ENCODE data around the gene C3.

DNA sequence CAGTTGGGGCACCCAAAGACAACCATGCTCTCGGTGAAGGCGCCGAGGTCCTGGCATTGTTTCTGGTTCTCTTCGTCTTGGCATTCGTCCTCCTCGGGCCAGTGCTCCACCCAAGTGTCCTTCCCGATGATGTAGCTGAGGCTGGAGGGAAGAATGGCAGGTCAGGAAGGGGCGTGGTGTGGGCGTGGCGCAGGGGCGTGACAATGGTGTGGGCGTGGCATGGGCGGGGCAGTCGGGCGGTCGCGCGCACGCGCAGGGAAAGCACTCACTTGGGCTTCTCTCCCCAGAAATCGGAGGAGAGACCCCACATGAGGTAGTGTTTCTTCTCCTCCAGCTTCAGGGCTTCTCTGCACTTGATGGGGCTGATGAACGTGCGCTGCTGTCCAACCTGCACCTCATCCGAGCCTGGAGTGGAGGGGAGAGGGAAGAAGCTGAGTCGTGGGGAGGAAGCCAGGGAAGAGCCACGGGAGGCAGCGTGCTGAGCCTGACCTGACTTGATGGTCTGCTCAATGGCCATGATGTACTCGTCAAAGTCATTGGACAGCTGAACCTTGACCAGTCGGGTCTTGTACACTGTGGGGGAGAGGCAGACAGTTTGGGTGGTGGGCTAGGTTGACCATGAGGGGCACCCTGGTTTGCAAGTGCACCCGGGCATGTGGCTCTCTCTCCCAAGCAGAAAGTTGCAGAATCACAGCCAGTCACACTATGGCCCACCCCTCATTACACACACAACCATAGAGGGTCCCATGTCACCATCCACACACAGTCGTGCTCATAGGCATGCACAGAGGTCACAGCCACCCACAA lies 42.4 kb downstream of the C3 start:
- TF ChIP-seq, protein P1, sequence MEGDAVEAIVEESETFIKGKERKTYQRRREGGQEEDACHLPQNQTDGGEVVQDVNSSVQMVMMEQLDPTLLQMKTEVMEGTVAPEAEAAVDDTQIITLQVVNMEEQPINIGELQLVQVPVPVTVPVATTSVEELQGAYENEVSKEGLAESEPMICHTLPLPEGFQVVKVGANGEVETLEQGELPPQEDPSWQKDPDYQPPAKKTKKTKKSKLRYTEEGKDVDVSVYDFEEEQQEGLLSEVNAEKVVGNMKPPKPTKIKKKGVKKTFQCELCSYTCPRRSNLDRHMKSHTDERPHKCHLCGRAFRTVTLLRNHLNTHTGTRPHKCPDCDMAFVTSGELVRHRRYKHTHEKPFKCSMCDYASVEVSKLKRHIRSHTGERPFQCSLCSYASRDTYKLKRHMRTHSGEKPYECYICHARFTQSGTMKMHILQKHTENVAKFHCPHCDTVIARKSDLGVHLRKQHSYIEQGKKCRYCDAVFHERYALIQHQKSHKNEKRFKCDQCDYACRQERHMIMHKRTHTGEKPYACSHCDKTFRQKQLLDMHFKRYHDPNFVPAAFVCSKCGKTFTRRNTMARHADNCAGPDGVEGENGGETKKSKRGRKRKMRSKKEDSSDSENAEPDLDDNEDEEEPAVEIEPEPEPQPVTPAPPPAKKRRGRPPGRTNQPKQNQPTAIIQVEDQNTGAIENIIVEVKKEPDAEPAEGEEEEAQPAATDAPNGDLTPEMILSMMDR (IDR thresholded peaks at IDR 0.05; ENCODE audit: borderline replicate concordance, extremely low read depth, low read length, poor library complexity, severe bottlenecking), result no peak
- TF ChIP-seq EZH2 (IDR thresholded peaks at IDR 0.05; ENCODE audit: borderline replicate concordance, low read depth, low read length, severe bottlenecking), result no peak

Measured in DND-41 (cell line).